ENCODE measurements around the gene POMT2. TPM values are rescaled to one million over a fixed set of nuclear protein-coding genes. Genes with fewer than 3 reads are reported as not detected.

POMT2 gene
- total RNA-seq, 4 donors from 2014 or later, result 6.2 to 33.0 (median 13.9) TPM

- TF ChIP-seq CTCF (IDR thresholded peaks at IDR 0.05; ENCODE audit: low read depth), result no peak
These were observed 18.7 kb upstream of the POMT2 start for GRCh38 chr14:77339407-77339806.

GRCh38 chr14:77338302-77338701, 17.6 kb upstream of the POMT2 start:
- TF ChIP-seq CTCF (IDR thresholded peaks at IDR 0.05; ENCODE audit: low read depth), result no peak

GRCh38 chr14:77337880-77338279, 17.2 kb upstream of the POMT2 start:
- TF ChIP-seq CTCF (IDR thresholded peaks at IDR 0.05; ENCODE audit: low read depth), result no peak

- TF ChIP-seq CTCF (IDR thresholded peaks at IDR 0.05; ENCODE audit: low read depth), result no peak
These were observed 14.9 kb upstream of the POMT2 start for GRCh38 chr14:77335576-77335975.

GRCh38 chr14:77329872-77330271, 9.2 kb upstream of the POMT2 start:
- no peak for TF ChIP-seq CTCF (IDR thresholded peaks at IDR 0.05; ENCODE audit: low read depth)

GRCh38 chr14:77327111-77327510, 6.4 kb upstream of the POMT2 start:
- no peak for TF ChIP-seq CTCF (IDR thresholded peaks at IDR 0.05; ENCODE audit: low read depth)

GRCh38 chr14:77325746-77326094, 5.0 kb upstream of the POMT2 start:
- TF ChIP-seq CTCF (IDR thresholded peaks at IDR 0.05; ENCODE audit: low read depth), result no peak

Data from subcutaneous adipose tissue (tissue), 4 donors.